AG08395 (cell line): Measurements from ENCODE around the gene TTC24.
A peak's percentile ranks its signal among the peaks of the same experiment; 100 is the strongest.

ENCODE experiments used
- DNase-seq: peaks from one replicate; pipeline ENCODE4 v3.0.0; 2012; ENCODE audit warnings: mixed read lengths, low spot score

TTC24 gene

DNA sequence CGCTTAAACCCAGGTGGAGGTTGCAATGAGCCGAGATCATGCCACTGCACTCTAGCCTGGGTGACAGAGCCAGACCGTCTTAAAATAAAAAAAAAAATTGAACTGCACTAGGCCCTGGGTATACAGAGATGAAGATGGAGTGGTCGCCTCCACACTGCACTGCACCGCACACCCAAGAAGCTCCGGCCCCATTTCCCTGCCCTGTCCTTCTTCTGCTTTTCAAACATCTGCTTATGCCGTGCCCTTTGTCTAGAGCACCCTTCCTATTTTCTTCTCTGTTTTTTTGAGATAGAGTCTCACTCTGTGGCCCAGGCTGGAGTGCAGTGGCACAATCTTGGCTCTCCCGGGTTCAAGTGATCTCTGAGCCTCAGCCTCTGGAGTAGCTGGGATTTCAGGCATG lies 24.6 kb upstream of the TTC24 start:
- DNase-seq: no peak

DNA sequence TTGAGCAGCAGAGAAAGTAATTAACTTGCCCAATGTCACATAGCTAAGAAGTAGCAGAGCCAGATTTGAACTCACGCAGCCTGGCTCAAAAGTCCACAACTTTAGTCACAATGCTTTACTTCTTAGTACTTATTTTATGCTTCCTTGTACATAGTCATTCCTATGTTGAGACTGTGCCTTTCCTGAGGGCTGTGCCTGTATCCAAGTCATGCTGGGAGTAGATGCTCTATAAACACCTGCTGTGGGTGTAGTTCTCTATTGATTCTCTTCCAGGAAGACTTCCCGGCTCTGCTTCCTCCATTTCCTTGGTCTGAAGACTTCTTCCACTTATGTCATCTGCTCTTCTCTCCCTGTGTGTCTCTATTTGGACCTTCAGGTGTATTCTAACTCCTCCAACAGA lies 23.8 kb upstream of the TTC24 start:
- no peak for DNase-seq

DNA sequence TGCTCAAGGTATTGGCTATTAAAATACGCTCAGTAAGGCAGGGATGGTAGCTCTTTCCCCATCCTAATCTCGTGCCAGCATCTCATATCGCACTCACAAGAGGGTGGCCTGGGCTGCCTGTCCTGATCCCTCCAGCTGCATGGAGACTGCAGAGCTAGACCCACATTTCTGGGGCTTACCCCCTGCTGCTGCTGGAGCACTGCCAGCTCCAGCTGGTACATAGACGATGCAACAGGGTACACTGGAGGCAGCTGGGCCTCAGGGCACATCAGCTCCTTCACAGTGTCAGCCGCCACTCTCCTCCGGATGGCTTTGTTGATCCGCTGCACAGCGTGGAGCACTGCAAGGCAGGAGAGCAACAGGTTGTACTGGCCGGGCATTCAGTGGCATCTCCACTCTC lies 23.2 kb upstream of the TTC24 start:
- DNase-seq: no peak

DNA sequence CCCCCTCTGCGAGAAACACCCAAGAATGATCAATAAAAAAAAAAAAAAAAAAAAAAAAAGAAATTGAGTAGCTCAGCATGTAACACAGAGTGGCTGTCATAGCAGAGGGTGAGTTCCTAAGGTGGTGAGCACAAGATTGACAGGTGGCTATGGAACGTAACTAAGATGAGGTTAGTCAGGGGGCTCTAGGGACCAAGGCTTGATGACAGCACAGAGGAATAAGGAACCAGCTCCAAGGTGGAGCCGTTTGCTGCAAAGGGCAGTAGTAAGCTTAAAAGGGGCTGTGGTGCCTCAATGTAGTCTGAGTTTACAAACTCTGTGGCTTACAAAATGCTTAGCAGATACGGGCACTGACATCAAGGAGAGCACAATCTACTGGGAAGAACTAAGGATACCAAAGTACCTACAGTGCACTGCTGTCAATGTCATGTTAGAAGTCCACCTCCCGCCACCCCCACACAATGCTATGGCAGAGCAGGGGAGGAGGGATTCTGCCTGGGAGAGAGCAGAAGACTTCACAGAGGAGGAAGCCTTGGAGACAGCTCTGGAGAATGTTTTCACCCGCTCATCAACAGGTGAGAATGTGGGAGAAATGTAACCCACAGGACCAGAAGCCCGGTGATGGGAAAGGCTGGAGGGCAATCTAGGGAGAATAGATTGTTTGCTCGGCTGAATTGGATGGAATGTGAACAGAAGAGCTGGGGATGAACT lies 20.3 kb upstream of the TTC24 start:
- no peak for DNase-seq

DNA sequence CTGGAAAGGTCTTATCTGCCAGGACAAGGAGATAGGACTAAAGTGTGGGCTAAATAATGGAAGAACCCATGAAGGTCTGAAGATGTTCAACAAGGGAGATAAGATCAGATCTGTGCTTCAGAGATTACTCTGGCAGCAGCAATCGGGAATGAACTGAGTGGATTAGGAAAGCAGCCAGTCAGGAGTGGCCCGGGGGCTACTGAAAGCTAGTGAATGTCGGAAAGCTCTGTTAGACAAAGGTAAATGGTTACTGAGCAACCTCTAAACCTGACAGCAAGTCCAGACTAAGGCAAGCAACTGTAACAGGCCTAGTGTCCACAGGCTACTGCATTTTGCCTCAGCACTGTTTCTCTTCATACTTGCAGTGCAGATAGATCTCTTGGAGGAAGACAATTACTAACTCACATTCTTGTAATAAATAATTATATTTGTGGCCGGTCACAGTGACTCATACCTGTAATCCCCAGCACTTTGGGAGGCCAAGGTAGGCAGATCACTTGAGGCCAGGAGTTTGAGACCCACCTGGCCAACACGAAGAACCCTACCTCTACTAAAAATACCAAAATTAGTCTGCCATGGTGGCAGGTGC lies 19.6 kb upstream of the TTC24 start:
- no peak for DNase-seq

DNA sequence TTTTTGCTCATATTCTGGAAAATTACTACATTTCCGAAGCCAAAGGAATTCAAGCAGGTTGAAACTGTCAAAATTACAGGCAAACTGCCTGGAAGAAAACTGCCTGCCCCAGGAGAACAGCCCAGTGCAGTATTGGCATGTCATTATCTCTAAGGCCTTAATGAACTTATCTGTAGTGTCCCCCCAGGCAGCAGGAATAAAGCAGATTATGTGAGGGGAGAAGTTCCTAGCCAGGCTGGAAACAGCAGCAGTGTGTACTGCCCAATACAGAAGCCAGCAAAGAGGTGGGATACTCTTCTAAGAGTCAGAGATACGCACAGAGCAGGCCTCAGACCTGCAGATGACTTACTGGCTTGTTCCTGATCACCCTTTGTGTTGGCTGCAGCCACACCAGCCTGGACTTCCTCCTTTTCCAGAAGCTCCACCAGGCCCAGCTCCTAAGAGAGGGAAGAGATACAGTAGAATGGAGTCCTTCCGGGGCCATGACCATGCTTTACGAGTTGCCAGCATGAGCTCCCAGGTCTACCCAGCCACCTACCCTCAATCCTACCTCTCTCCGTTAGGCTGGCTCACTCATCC lies 18.8 kb upstream of the TTC24 start:
- DNase-seq: no peak

DNA sequence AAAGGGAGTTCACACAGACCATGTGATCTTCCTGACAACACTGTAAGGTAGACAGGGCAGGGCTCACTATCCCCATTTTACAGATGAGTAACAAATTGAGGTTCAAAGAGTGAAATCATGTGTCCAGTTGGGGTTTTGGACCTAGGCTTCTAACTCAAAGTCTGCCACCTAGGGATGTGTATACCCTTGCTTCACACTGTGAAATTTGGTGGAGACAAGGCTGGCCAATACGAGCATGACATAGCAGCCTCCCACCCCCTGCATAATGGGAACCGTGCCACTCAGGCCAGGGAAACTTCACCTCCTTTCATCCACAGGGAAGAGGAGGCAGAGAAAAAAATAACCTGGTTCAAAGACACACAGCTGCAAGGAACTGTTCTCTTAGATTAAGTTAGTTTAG lies 14.0 kb upstream of the TTC24 start:
- DNase-seq: no peak

DNA sequence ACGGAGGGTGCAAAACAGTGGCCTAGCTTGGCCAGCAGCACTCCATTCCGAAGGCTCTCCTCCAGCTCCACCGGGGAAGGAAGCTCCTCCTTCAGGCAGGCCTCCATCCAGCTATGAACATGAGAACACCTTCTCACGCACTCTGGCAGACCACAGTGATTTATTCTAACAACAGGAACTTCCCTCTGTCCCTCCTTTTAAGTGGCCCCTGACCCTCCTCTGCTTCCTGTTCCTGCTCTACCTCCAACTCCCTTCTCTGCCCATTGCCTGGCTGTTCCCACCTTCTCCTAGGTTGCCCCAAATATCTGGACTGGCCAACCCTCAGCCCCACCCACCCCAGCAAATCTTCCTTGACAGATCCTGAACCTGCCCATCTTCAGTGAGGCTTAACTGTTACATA lies 13.1 kb upstream of the TTC24 start:
- no peak for DNase-seq

DNA sequence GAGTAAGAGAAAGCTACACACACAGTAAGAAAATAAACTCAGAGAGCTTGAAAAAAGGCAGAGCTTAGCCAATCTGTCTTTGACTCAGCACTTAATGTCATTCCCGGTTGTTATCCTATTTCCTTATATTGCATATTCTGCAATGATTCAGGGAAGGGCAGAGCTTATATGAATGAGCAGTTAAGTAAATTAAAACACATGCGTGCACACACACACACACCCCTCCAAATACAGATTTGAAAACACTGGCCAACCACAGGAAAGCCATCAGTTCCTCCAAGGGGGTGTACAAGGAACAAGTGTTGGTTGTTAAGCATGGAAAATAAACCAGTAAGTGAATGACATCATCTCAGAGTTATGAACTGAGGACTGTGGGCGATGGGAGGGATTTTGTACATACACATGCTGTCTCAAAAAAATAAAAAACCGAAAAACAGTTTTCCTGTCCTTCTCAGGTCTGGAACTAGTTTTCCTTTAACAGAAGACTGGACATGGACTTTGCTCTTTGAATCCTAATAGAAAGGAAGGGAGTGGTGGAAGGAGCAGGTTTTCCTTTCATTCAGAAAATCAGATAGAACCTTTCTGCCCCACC lies 8.2 kb upstream of the TTC24 start:
- peak; percentile 88 for DNase-seq

DNA sequence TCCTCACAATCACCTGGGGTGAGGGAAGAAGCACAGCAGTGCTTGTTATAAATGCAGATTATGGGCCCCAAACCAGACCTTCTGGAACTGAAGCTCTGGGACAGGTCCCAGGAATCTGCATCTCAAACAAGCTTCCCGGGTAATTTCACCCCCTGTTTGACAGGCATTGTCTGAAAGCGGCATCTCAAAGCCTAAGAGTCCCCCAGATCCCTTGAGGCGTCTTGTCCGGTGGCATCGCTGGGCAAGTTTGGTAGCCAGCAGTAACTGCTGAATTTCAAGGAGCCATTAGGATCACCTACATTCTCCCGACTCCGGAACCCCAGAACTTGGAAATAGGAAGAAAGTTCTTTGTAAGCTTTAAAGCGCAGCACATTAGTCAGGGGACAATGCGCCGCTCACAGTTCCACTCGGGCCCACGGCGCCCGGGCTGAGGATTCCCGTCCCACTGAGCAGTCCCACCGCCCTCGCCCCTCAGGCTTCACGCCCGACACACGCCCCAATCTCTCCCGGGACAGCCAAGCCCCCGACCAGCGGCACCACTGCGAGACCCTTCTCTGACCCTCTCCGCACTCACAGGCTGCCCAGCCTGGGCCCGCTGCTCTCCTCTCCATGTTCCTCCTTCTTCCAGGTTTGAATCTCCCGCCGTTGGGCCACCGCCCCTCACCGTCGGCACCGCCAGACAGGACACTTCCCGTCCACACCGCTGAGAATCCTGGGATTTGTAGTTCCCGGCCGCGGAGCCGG lies 7.4 kb upstream of the TTC24 start, which contains the start of gene IQGAP3:
Gene IQGAP3, minus strand, starts transcription at position 647 of the 744 bp plus-strand sequence. Its CDS starts 36 bp downstream, at position 611.
- DNase-seq: peak; percentile 96

DNA sequence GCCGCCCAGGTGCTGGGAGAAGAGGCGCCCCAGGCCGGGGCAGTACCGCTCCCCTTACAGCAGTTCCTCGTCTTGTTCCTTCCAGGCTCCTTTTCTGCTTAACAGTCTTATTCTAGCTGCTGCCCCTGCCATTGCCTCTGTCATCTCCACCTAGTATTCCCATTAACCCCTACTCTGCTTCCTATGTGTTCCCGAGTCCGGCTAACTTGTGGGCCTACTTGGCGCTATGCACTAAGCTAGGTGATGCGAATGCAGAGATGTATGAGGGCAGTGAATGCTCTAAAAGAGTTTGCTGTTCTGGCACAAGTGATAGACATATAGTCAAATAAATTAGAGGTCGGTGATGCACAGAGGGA lies 6.9 kb upstream of the TTC24 start:
- no peak for DNase-seq

DNA sequence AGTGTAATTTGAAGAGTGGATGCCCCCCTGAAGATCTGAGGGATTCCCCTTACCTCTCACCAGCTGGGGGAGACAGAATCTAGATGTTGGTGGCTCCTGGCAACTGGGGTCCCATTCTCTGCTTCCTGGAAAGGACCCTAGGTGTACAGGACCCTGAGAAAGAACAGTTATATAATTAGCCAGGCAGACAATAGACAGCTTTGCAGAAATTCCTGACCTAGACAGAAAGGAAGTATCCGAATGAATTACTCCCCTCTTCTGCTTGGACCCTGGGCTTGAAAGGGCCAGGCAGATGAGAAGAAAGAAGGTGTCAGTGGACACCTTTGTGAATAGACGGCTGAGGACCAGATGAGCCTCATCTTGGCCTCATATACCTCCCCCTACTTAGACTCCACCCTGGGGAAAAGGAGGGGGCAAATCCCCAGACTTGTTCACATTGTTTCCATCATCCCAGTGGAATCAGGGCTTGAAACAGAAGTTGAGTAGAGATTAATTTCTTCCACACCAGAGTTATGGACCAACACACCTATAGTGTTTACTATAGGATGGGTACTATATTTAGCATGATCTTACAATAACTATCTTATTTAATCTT lies 5.4 kb upstream of the TTC24 start:
- no peak for DNase-seq

DNA sequence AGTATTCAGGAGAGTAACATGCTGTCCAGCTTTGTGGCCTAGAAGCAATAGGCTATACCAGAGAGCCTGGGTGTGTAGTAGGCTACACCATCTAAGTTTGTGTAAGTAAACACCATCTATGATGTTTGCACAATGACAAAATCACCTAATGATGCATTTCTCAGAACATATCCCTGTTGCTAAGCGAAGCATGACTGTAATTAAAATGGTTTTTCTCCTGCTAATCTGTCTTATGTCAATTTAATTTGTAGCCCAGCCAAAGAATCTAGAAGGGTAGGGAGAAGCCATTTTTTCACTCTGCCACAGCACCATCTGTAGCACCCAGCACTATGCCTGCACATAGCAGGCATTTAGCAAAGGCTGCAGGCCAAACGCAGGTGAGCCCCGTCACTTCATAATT lies 2.0 kb upstream of the TTC24 start:
- DNase-seq: no peak

DNA sequence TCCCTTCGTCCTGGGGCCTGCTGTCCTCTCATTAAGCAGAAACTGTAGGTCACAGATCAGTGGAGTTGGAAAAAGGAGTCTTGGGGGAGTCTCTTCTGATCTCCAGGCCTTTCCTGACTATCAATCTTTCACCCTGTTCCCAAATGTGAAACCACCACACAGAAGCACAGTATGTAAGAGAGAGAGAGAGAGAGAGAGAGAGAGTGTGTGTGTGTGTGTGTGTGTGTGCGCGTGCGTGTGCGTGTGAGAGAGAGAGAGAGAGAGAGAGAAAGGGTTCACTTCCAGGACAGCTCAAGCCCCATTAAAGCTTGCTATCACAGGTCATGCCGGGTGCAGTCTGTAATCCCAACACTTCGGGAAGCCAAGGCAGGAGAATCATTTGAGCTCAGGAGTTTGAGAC lies 1.5 kb upstream of the TTC24 start:
- DNase-seq: no peak

DNA sequence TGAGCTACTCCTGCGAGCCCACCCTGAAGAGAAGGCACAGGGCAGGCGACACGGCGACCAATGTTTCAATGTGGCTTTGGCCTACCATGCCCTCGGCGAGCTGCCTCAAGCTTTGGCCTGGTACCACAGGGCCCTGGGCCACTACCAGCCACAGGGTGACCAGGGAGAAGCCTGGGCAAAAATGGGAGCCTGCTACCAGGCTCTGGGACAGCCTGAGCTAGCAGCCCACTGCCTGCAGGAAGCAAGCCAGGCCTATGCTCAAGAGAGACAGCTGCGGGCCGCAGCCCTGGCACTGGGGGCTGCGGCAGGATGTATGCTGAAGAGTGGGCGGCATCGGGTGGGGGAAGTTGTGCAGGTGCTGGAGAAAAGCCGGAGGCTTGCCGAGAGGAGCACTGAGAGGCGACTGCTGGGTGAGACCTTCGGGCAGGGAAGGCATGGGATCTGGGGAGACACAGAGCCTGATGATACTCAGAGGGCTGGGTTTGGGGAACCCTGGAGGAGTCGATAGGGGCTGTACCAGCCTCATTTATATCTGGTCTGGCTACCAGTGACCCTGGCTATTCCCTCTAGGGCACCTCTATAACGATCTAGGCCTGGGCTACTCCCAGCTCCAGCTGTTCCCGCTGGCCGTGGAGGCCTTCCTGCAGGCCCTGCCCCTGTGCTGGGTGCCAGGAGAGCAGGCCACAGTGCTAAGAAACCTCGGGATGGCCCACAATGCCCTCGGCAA lies 2.3 kb downstream of the TTC24 start:
- DNase-seq: no peak

DNA sequence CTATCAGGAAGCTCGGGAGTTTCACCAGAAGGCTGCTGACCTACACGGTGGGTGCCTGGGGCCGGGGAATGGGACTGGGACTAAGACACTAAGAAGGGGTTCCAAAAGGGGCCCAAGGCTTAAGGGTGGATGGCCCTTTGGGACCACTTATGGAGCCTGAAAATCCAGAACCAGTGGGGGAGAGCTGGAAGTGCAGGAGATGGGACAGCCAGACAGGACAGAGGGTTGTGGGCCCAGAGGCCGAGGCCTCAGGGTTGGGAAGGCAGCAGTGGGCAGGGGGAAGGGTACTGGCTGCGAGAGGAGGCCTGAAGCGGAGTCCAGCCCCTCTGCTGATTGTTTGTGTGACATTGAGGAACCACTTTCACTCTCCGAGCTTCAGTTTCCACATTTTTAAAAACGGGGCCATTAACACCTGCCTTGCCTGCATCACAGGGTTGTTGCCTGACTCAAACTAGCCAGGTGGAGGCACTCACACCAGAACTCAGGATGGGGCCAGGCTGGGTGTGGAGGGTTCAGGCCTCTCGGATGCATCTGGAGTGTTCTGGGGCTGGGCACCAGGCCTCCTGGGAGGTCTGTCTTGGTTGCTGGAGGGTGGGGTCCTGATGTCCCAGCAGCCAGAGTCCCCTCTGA lies 3.0 kb downstream of the TTC24 start:
- no peak for DNase-seq

DNA sequence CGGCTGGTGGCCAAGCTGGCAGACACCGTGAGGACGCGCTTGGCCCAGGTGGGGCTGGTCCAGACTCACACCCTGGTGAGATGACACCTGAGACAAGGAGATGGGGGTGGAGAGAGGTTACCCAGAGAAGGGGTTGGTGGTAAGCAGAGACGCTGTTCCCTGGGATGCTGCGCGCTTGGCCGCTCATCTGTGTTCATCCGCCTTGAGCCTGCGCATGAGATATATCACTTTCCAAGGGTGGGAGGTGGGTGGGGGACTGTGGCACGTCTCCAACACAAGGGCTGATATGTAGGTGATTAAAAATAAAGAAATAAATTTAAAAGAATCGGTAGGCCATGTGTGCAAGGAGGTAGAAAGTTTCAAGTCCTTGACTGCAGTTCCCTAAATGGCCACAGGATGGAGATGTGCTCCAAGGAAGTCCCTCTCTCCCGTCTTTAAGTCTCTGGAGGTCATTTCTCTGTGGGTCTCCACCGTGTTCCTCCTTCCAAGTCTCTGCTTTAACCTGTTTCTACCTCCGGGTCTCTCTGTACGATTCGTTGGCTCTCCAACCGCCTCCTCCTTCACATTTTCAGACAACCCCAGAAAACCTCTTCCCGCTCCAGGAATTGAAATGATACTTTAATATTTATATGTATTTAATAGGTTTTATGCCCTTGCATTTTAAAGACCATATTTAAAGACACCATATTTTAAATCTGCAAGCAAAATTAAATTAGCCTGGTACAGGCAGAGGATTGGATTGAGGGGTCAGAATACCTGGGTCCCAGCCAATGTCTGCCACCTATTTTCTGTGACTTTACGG lies 4.5 kb downstream of the TTC24 start:
- DNase-seq: peak; percentile 78

DNA sequence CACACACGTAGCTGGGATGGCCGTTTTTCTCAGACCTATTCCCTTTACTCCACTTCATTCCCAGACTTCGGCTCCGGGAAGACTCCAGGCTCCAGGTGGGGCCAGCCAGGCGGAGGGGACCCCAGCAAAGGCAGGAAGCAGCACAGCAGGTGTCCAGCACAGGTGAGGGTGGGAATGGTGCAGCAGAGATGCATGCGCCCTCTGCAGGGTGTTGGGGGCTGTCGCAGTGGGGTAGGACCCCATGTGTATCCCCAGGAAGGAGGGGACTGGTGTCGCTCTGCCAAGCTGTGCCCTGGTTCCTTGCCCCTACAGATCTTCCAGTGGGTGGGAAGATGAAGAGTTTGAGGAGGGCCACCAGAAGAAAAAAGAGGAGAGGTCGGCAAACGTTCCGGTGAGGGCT lies 5.3 kb downstream of the TTC24 start:
- DNase-seq: no peak

DNA sequence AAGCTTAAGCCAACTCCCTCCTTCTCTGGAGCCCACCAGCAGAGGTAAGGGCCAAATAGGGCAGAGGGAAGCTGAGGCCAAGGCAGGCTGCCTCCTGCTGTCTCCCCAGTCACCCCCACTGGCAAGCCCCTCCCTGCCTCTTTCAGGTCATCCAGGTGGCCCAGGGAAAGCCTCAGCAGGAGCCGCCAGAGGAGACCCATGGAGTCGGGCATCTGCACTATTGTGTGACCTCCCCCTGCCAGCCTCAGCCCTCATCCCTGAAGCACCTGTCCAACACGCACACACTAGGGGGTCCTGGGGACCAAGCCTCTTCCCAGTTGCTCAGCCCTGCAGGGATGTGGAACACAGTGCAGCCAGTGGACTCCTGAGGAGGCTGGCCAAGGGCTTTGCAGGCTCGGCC lies 6.8 kb downstream of the TTC24 start:
- no peak for DNase-seq

DNA sequence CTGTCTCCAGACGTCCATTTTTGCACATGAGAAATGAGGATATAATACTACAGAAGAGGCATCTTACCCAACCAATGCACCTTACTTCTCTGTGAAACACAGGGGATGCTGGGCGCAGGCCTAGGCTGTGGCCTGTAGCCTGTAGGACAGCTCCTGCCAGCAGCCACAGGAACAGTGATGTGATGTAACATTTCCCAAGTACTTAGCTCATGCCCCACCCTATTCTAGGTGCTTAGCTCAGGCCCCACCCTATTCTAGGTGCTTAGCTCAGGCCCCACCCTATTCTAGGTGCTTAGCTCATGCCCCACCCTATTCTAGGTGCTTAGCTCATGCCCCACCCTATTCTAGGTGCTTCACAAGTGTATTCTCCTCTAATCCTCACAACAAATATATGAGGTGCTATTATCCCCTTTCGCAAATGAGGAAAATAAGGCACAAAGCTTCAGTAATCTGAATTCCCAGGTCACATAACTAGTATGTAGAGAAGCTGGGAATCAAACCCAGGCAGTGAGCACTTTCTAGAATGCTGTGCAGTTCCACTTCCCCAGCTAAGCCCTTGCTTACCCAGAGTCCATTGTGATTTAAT lies 7.5 kb downstream of the TTC24 start:
- no peak for DNase-seq
